Measurements from ENCODE around the gene IGFLR1.

The IGFLR1 gene

DNA sequence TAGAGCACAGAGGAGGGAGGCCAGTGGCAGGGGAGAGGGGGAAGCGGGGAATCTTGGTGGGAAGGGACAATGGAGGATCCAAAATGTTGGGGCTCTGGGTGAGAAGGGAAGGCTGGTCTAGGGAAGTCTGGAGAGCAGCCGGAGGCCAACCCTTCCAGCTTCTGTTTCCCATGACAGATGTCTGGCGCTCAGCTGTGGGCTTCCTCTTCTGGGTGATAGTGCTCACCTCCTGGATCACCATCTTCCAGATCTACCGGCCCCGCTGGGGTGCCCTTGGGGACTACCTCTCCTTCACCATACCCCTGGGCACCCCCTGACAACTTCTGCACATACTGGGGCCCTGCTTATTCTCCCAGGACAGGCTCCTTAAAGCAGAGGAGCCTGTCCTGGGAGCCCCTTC, 4.3 kb upstream of the IGFLR1 start:
- H3K27me3 ChIP-seq (replicated peaks; ENCODE audit: control insufficient read depth, insufficient read depth, low read length, poor library complexity, severe bottlenecking): no peaks in the 10 kb centered on the region
- no peak overlapping the region for H3K27ac ChIP-seq (ENCODE audit: insufficient read depth, low read length, poor library complexity, severe bottlenecking)
- H3K9me3 ChIP-seq (ENCODE audit: control insufficient read depth, low read length): no peaks in the 10 kb centered on the region
- H3K36me3 ChIP-seq (ENCODE audit: control insufficient read depth, insufficient read depth, low read length): no peaks in the 10 kb centered on the region
- no peak for DNase-seq
- H3K4me1 ChIP-seq (ENCODE audit: control insufficient read depth, insufficient read depth, low read length, poor library complexity, severe bottlenecking): peaks cover 38% of the 10 kb centered on the region
- H3K4me3 ChIP-seq (ENCODE audit: insufficient read depth, low read depth, low read length, poor library complexity, severe bottlenecking): no peak overlapping the region

GRCh38 chr19:35746087-35746462, 3.8 kb upstream of the IGFLR1 start:
- Histone ChIP-seq H3K27me3 (replicated peaks; ENCODE audit: control insufficient read depth, insufficient read depth, low read length, poor library complexity, severe bottlenecking) (no peaks in the 10 kb centered on the region), H3K9me3 (ENCODE audit: control insufficient read depth, low read length) (no peaks in the 10 kb centered on the region), H3K27ac (ENCODE audit: insufficient read depth, low read length, poor library complexity, severe bottlenecking) (peak overlapping the region; percentile 99), H3K4me1 (ENCODE audit: control insufficient read depth, insufficient read depth, low read length, poor library complexity, severe bottlenecking) (peaks cover 38% of the 10 kb centered on the region), H3K4me3 (ENCODE audit: insufficient read depth, low read depth, low read length, poor library complexity, severe bottlenecking) (peak overlapping the region; percentile 89), H3K36me3 (ENCODE audit: control insufficient read depth, insufficient read depth, low read length) (no peaks in the 10 kb centered on the region)
- no peak for DNase-seq

DNA sequence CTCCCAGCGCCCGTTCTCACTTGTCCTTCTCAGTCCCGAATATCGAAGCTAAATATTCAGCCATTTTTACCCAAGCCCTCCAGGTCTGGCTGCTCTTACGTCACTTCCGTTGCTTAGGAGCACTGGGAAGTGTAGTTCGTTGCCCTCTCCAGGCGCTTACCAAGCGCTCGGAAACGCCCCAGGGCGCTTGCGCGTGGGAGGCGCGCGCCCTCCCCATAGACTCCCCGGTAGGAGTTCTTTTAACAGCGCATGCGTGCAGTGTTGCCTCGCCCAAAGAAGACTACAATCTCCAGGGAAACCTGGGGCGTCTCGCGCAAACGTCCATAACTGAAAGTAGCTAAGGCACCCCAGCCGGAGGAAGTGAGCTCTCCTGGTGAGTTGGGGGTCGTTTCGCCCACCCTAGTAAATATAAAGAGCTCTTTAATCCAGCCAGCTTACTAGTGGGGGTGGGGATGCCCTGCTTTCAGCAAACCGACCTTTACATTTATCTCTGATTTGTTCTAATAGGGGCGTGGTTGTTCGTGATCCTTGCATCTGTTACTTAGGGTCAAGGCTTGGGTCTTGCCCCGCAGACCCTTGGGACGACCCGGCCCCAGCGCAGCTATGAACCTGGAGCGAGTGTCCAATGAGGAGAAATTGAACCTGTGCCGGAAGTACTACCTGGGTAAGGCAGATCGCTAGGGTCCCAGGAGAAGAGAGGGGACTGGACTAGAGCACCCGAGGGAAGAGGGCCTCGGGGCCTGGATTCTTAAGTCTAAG, 3.3 kb upstream of the IGFLR1 start, which contains the start of the genes PSENEN and U2AF1L4:
PSENEN (plus strand) TSS at position 324 of the 759 bp plus-strand sequence; CDS start at position 604, 280 bp downstream.
U2AF1L4 (minus strand) TSS at position 91 of the 759 bp plus-strand sequence; CDS start at position 64, 27 bp downstream.
- DNase-seq: peak; percentile 96 to 97 (median 97)
- H3K27me3 ChIP-seq (replicated peaks; ENCODE audit: control insufficient read depth, insufficient read depth, low read length, poor library complexity, severe bottlenecking): no peaks in the 10 kb centered on the region
- no peaks in the 10 kb centered on the region for H3K9me3 ChIP-seq (ENCODE audit: control insufficient read depth, low read length)
- H3K4me1 ChIP-seq (ENCODE audit: control insufficient read depth, insufficient read depth, low read length, poor library complexity, severe bottlenecking): peaks cover 38% of the 10 kb centered on the region
- H3K27ac ChIP-seq (ENCODE audit: insufficient read depth, low read length, poor library complexity, severe bottlenecking): peak within 1 kb of the TSS; percentile 99
- peak within 1 kb of the TSS; percentile 89 for H3K4me3 ChIP-seq (ENCODE audit: insufficient read depth, low read depth, low read length, poor library complexity, severe bottlenecking)
- no peaks in the 10 kb centered on the region for H3K36me3 ChIP-seq (ENCODE audit: control insufficient read depth, insufficient read depth, low read length)

- Histone ChIP-seq H3K36me3 (ENCODE audit: control insufficient read depth, insufficient read depth, low read length) (no peaks in the 10 kb centered on the region), H3K4me1 (ENCODE audit: control insufficient read depth, insufficient read depth, low read length, poor library complexity, severe bottlenecking) (peaks cover 44% of the 10 kb centered on the region), H3K27me3 (replicated peaks; ENCODE audit: control insufficient read depth, insufficient read depth, low read length, poor library complexity, severe bottlenecking) (no peaks in the 10 kb centered on the region), H3K4me3 (ENCODE audit: insufficient read depth, low read depth, low read length, poor library complexity, severe bottlenecking) (peak overlapping the region; percentile 89), H3K9me3 (ENCODE audit: control insufficient read depth, low read length) (no peaks in the 10 kb centered on the region), H3K27ac (ENCODE audit: insufficient read depth, low read length, poor library complexity, severe bottlenecking) (peak overlapping the region; percentile 99)
- DNase-seq: peak; percentile 85 to 91 (median 91)
Observed at GRCh38 chr19:35744430-35745327, 2.4 kb upstream of the IGFLR1 start.

DNA sequence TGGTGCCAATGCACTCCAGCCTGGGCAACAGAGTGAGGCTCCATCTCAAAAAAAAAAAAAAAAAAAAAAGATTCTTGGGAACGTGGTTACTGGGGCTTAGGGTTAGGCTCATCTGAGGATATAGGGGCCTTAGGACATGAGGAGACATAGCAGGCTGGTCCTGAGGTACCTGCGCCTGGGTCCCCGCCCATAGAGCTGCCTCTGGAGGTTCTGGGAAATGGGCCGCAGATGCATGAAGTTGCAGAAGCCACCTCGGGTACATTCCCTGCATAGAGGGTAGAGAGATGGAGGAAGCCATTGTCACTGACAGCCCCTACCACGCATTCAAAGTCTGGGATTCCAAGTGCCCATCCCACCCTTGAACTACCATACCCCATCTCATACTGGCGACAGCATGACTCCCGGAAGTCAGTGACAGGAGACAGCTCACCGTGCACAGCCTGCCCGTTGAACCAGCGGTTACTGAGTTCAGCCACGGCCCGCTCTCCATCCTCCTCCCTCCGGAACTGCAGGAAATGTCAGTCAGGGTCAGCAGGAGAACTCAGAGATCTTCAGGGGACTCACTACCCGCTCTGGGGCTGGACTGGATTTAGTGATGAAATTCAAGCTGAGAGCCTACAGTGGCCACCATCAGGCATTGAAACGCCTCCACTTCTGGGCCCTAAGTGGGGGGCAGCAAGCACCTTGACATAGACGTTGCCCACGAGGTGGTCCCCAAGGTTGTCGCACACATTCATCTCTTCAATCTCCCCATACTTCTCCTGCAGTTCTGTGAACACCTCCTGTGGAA, 1.6 kb upstream of the IGFLR1 start:
- H3K27ac ChIP-seq (ENCODE audit: insufficient read depth, low read length, poor library complexity, severe bottlenecking): peak overlapping the region; percentile 99
- H3K4me1 ChIP-seq (ENCODE audit: control insufficient read depth, insufficient read depth, low read length, poor library complexity, severe bottlenecking): peaks cover 44% of the 10 kb centered on the region
- H3K36me3 ChIP-seq (ENCODE audit: control insufficient read depth, insufficient read depth, low read length): no peaks in the 10 kb centered on the region
- DNase-seq: no peak
- H3K9me3 ChIP-seq (ENCODE audit: control insufficient read depth, low read length): no peaks in the 10 kb centered on the region
- peak overlapping the region; percentile 89 for H3K4me3 ChIP-seq (ENCODE audit: insufficient read depth, low read depth, low read length, poor library complexity, severe bottlenecking)
- no peaks in the 10 kb centered on the region for H3K27me3 ChIP-seq (replicated peaks; ENCODE audit: control insufficient read depth, insufficient read depth, low read length, poor library complexity, severe bottlenecking)

DNA sequence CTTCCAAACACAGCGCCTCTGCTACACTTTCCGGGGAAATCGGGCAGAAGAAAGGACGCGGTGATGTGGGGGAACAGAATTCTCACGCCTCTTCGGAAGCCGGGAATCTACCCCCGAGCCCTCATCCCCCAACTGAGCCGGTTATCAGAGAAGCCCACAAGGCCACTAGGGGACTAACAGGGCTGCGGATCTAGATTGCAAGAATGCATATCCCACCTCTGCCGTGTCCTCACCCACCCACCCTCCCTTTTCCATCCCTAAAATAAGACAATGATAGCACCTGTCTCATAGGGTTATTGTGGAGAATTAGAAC, 1.1 kb downstream of the IGFLR1 start:
- peak overlapping the region; percentile 82 for H3K27ac ChIP-seq (ENCODE audit: insufficient read depth, low read length, poor library complexity, severe bottlenecking)
- DNase-seq: no peak

GRCh38 chr19:35740423-35741202, 1.6 kb downstream of the IGFLR1 start:
- Histone ChIP-seq H3K27me3 (replicated peaks; ENCODE audit: control insufficient read depth, insufficient read depth, low read length, poor library complexity, severe bottlenecking) (no peaks in the 10 kb centered on the region), H3K4me3 (ENCODE audit: insufficient read depth, low read depth, low read length, poor library complexity, severe bottlenecking) (peak overlapping the region; percentile 81), H3K4me1 (ENCODE audit: control insufficient read depth, insufficient read depth, low read length, poor library complexity, severe bottlenecking) (peaks cover 35% of the 10 kb centered on the region), H3K36me3 (ENCODE audit: control insufficient read depth, insufficient read depth, low read length) (peaks cover 22% of the 10 kb centered on the region), H3K27ac (ENCODE audit: insufficient read depth, low read length, poor library complexity, severe bottlenecking) (peak overlapping the region; percentile 70), H3K9me3 (ENCODE audit: control insufficient read depth, low read length) (no peaks in the 10 kb centered on the region)
- DNase-seq: peak; percentile 90 to 94 (median 91)

More for the DNA sequence above, 1.1 kb downstream of the IGFLR1 start:
- no peaks in the 10 kb centered on the region for H3K9me3 ChIP-seq (ENCODE audit: control insufficient read depth, low read length)
- peaks cover 40% of the 10 kb centered on the region for H3K4me1 ChIP-seq (ENCODE audit: control insufficient read depth, insufficient read depth, low read length, poor library complexity, severe bottlenecking)
- H3K36me3 ChIP-seq (ENCODE audit: control insufficient read depth, insufficient read depth, low read length): peaks cover 22% of the 10 kb centered on the region
- H3K4me3 ChIP-seq (ENCODE audit: insufficient read depth, low read depth, low read length, poor library complexity, severe bottlenecking): peak overlapping the region; percentile 81
- H3K27me3 ChIP-seq (replicated peaks; ENCODE audit: control insufficient read depth, insufficient read depth, low read length, poor library complexity, severe bottlenecking): no peaks in the 10 kb centered on the region

GRCh38 chr19:35740108-35740422, 2.2 kb downstream of the IGFLR1 start:
- no peaks in the 10 kb centered on the region for H3K9me3 ChIP-seq (ENCODE audit: control insufficient read depth, low read length)
- peak overlapping the region; percentile 52 for H3K27ac ChIP-seq (ENCODE audit: insufficient read depth, low read length, poor library complexity, severe bottlenecking)
- no peaks in the 10 kb centered on the region for H3K27me3 ChIP-seq (replicated peaks; ENCODE audit: control insufficient read depth, insufficient read depth, low read length, poor library complexity, severe bottlenecking)
- peak overlapping the region; percentile 81 for H3K4me3 ChIP-seq (ENCODE audit: insufficient read depth, low read depth, low read length, poor library complexity, severe bottlenecking)
- H3K4me1 ChIP-seq (ENCODE audit: control insufficient read depth, insufficient read depth, low read length, poor library complexity, severe bottlenecking): peaks cover 35% of the 10 kb centered on the region
- no peak for DNase-seq
- peaks cover 23% of the 10 kb centered on the region for H3K36me3 ChIP-seq (ENCODE audit: control insufficient read depth, insufficient read depth, low read length)
